ENCODE measurements around the gene C1QTNF2.

Gene C1QTNF2

DNA sequence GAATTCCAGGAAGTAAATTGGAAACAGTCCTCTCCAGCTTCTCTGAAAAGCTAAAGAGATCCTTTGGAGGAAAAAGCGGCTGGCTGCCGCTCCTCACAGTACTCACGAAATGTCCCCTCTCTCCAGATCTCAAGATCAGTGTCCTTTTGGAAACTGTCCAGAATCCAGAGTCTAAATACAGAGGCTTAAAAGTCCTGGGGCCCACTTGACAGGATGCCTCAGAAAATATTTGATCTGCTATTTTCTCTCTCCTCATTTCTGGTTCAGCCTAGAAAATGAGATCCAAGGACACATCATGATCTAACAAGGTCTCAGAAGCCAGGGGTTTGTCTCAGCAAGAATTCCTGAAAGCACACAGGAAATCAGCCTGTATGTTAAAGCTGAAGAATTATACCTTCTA lies 7.2 kb downstream of the C1QTNF2 start:
- Histone ChIP-seq H3K4me1 (ENCODE audit: control insufficient read depth in 2 of 2, insufficient read depth in 1 of 2, low read depth in 1 of 2, low read length in 2 of 2) (peaks cover 7 to 11% of the 10 kb centered on the region in 2 donors), H3K4me2 (ENCODE audit: insufficient read depth, low read length, poor library complexity, severe bottlenecking) (no peak overlapping the region), H2BK120ac (ENCODE audit: low read depth, low read length) (no peak overlapping the region), H4K8ac (ENCODE audit: low read depth, low read length) (no peak overlapping the region), H3K36me3 (replicated peaks in 1 of 2; ENCODE audit: control insufficient read depth in 2 of 2, insufficient read depth in 2 of 2, low read length in 2 of 2) (no peaks in the 10 kb centered on the region), H2BK12ac (ENCODE audit: low read length) (no peak overlapping the region), H3K9ac (ENCODE audit: low read depth, low read length, poor library complexity) (no peak overlapping the region), H3K23ac (ENCODE audit: low read depth, low read length, poor library complexity) (no peak overlapping the region), H2BK5ac (ENCODE audit: low read length) (no peak overlapping the region), H3K18ac (ENCODE audit: low read length) (no peak overlapping the region), H3K27ac (replicated peaks; ENCODE audit: low read length) (no peak overlapping the region), H3K9me3 (replicated peaks in 1 of 2; ENCODE audit: control insufficient read depth in 2 of 2, insufficient read depth in 1 of 2, low read depth in 1 of 2, low read length in 2 of 2) (no peaks in the 10 kb centered on the region), H3K27me3 (ENCODE audit: control insufficient read depth in 3 of 3, insufficient read depth in 3 of 3, low read depth in 1 of 3, low read length in 3 of 3) (no peaks in the 10 kb centered on the region), H4K91ac (ENCODE audit: low read depth, low read length, poor library complexity) (no peak overlapping the region), H3K4ac (ENCODE audit: low read length) (no peak overlapping the region), H3K14ac (ENCODE audit: low read length) (no peak overlapping the region), H2AK5ac (ENCODE audit: low read depth, low read length) (no peak overlapping the region), H2AFZ (ENCODE audit: low read length) (peak overlapping the region; percentile 66), H3K4me3 (ENCODE audit: low read length in 2 of 2) (no peak overlapping the region), H2BK15ac (ENCODE audit: low read length) (no peak overlapping the region), H3K79me1 (ENCODE audit: low read depth, low read length) (no peaks in the 10 kb centered on the region)
- WGBS, 2 donors (ENCODE audit: extremely low coverage in 2 of 2, insufficient read length in 2 of 2, insufficient replicate concordance in 1 of 2) = no CpG with 5 or more reads among the region's 3 CpGs
- no peak for DNase-seq (ENCODE audit: low spot score)

DNA sequence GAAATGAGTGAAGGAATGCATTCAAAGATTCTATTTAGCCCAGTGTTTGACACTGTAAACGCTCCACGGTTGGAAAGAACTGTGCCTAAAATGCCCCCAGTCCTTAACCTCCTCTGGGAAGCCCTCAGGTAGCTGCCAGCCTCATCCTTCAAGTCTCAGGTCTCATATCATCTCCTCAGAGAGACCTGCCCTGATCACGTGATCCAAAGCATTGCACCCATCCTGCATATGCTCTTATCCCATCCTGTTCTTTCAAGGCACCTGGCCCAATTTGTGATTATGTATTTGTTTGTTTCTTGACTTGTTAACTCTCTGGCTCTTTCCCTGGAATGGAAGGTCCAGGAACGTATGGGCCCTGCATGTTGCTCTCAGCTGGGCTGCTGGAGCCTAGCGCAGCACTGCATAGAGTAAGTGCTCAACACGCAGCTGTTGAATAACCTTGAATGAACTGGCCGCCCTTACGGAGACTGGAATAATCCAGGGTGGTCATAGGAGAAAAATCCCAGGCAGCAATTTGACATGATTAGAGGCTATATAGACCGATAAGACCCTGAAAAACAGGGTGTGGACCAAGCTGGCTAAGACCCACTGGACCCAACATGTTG lies 8.7 kb downstream of the C1QTNF2 start:
- Histone ChIP-seq H2AK5ac (ENCODE audit: low read depth, low read length) (no peak overlapping the region), H3K79me1 (ENCODE audit: low read depth, low read length) (no peaks in the 10 kb centered on the region), H4K8ac (ENCODE audit: low read depth, low read length) (no peak overlapping the region), H3K4ac (ENCODE audit: low read length) (no peak overlapping the region), H4K91ac (ENCODE audit: low read depth, low read length, poor library complexity) (no peak overlapping the region), H3K4me2 (ENCODE audit: insufficient read depth, low read length, poor library complexity, severe bottlenecking) (no peak overlapping the region), H2AFZ (ENCODE audit: low read length) (no peak overlapping the region), H3K23ac (ENCODE audit: low read depth, low read length, poor library complexity) (peak overlapping the region; percentile 6), H2BK5ac (ENCODE audit: low read length) (no peak overlapping the region), H2BK15ac (ENCODE audit: low read length) (no peak overlapping the region), H3K27ac (replicated peaks; ENCODE audit: low read length) (no peak overlapping the region), H3K18ac (ENCODE audit: low read length) (no peak overlapping the region), H3K9ac (ENCODE audit: low read depth, low read length, poor library complexity) (no peak overlapping the region), H3K36me3 (replicated peaks in 1 of 2; ENCODE audit: control insufficient read depth in 2 of 2, insufficient read depth in 2 of 2, low read length in 2 of 2) (no peaks in the 10 kb centered on the region), H3K4me3 (ENCODE audit: low read length in 2 of 2) (no peak overlapping the region), H3K9me3 (replicated peaks in 1 of 2; ENCODE audit: control insufficient read depth in 2 of 2, insufficient read depth in 1 of 2, low read depth in 1 of 2, low read length in 2 of 2) (no peaks in the 10 kb centered on the region), H3K27me3 (ENCODE audit: control insufficient read depth in 3 of 3, insufficient read depth in 3 of 3, low read depth in 1 of 3, low read length in 3 of 3) (no peaks in the 10 kb centered on the region), H3K4me1 (ENCODE audit: control insufficient read depth in 2 of 2, insufficient read depth in 1 of 2, low read depth in 1 of 2, low read length in 2 of 2) (peaks cover 7 to 19% of the 10 kb centered on the region in 2 donors), H2BK12ac (ENCODE audit: low read length) (no peak overlapping the region), H3K14ac (ENCODE audit: low read length) (no peak overlapping the region), H2BK120ac (ENCODE audit: low read depth, low read length) (no peak overlapping the region)
- DNase-seq (ENCODE audit: low spot score) = no peak
- no CpG with 5 or more reads among the region's 9 CpGs for WGBS, 2 donors (ENCODE audit: extremely low coverage in 2 of 2, insufficient read length in 2 of 2, insufficient replicate concordance in 1 of 2)

DNA sequence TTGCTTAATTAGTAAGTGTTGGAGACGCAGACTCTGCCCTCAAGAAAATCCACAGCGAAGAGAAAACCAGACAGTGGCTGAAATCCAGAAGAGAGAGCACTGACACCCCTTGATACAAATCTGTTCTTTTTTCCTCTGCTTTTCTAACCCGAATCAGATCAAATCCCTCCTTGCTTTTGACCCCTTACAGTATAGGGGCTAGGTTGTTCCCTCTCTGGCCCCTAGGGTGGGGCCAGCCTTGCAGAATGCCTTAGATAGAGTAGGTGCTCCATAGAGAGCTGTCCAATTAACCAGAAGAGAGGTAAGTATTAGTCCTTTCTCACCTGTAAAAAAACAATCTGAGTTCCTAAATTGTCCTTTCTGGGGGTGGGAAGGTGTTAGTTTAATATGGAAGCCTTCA lies 10.1 kb downstream of the C1QTNF2 start:
- WGBS, 2 donors (ENCODE audit: extremely low coverage in 2 of 2, insufficient read length in 2 of 2, insufficient replicate concordance in 1 of 2) = no CpG with 5 or more reads among the region's 3 CpGs
- Histone ChIP-seq H4K8ac (ENCODE audit: low read depth, low read length) (no peak overlapping the region), H2BK12ac (ENCODE audit: low read length) (no peak overlapping the region), H3K23ac (ENCODE audit: low read depth, low read length, poor library complexity) (no peak overlapping the region), H3K79me1 (ENCODE audit: low read depth, low read length) (no peaks in the 10 kb centered on the region), H3K27me3 (ENCODE audit: control insufficient read depth in 3 of 3, insufficient read depth in 3 of 3, low read depth in 1 of 3, low read length in 3 of 3) (no peaks in the 10 kb centered on the region), H3K4me2 (ENCODE audit: insufficient read depth, low read length, poor library complexity, severe bottlenecking) (no peak overlapping the region), H2BK120ac (ENCODE audit: low read depth, low read length) (no peak overlapping the region), H2AK5ac (ENCODE audit: low read depth, low read length) (no peak overlapping the region), H3K27ac (replicated peaks; ENCODE audit: low read length) (no peak overlapping the region), H2BK5ac (ENCODE audit: low read length) (no peak overlapping the region), H3K4me3 (ENCODE audit: low read length in 2 of 2) (no peak overlapping the region), H3K4me1 (ENCODE audit: control insufficient read depth in 2 of 2, insufficient read depth in 1 of 2, low read depth in 1 of 2, low read length in 2 of 2) (peaks cover 7 to 21% of the 10 kb centered on the region in 2 donors), H3K9ac (ENCODE audit: low read depth, low read length, poor library complexity) (no peak overlapping the region), H3K4ac (ENCODE audit: low read length) (no peak overlapping the region), H3K18ac (ENCODE audit: low read length) (no peak overlapping the region), H2AFZ (ENCODE audit: low read length) (peak overlapping the region; percentile 46), H3K9me3 (replicated peaks in 1 of 2; ENCODE audit: control insufficient read depth in 2 of 2, insufficient read depth in 1 of 2, low read depth in 1 of 2, low read length in 2 of 2) (no peaks in the 10 kb centered on the region), H3K14ac (ENCODE audit: low read length) (no peak overlapping the region), H4K91ac (ENCODE audit: low read depth, low read length, poor library complexity) (no peak overlapping the region), H3K36me3 (replicated peaks in 1 of 2; ENCODE audit: control insufficient read depth in 2 of 2, insufficient read depth in 2 of 2, low read length in 2 of 2) (no peaks in the 10 kb centered on the region), H2BK15ac (ENCODE audit: low read length) (no peak overlapping the region)
- DNase-seq (ENCODE audit: low spot score) = no peak

DNA sequence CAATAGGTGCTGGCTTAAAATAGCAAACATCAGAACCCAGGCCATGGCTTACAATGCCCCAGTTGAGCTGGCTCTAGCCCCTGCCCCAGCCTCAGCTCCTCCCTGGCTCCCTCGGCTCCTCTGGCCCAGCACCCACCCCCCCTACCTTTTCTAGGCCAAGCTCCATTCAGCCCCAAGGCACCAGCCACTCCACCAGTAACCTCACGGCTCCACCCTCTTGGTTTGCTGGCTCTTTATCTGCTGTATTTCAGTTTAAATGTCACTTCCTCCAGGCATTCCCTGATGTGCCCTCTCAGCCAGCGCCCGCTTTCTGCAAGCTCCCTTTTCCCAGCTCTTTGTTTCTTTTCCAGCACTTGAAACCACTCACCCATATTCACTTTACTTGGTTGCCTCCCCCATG lies 10.6 kb downstream of the C1QTNF2 start:
- Histone ChIP-seq H3K4me1 (ENCODE audit: control insufficient read depth in 2 of 2, insufficient read depth in 1 of 2, low read depth in 1 of 2, low read length in 2 of 2) (peaks cover 7 to 21% of the 10 kb centered on the region in 2 donors), H3K27ac (replicated peaks; ENCODE audit: low read length) (no peak overlapping the region), H3K4me3 (ENCODE audit: low read length in 2 of 2) (no peak overlapping the region), H3K4me2 (ENCODE audit: insufficient read depth, low read length, poor library complexity, severe bottlenecking) (no peak overlapping the region), H3K23ac (ENCODE audit: low read depth, low read length, poor library complexity) (no peak overlapping the region), H3K14ac (ENCODE audit: low read length) (no peak overlapping the region), H3K27me3 (ENCODE audit: control insufficient read depth in 3 of 3, insufficient read depth in 3 of 3, low read depth in 1 of 3, low read length in 3 of 3) (no peaks in the 10 kb centered on the region), H3K4ac (ENCODE audit: low read length) (no peak overlapping the region), H4K8ac (ENCODE audit: low read depth, low read length) (no peak overlapping the region), H2AFZ (ENCODE audit: low read length) (peak overlapping the region; percentile 46), H4K91ac (ENCODE audit: low read depth, low read length, poor library complexity) (no peak overlapping the region), H2BK5ac (ENCODE audit: low read length) (no peak overlapping the region), H3K79me1 (ENCODE audit: low read depth, low read length) (no peaks in the 10 kb centered on the region), H2BK120ac (ENCODE audit: low read depth, low read length) (no peak overlapping the region), H3K18ac (ENCODE audit: low read length) (no peak overlapping the region), H3K9ac (ENCODE audit: low read depth, low read length, poor library complexity) (no peak overlapping the region), H3K36me3 (replicated peaks in 1 of 2; ENCODE audit: control insufficient read depth in 2 of 2, insufficient read depth in 2 of 2, low read length in 2 of 2) (no peaks in the 10 kb centered on the region), H2BK15ac (ENCODE audit: low read length) (no peak overlapping the region), H2AK5ac (ENCODE audit: low read depth, low read length) (peak overlapping the region; percentile 6), H3K9me3 (replicated peaks in 1 of 2; ENCODE audit: control insufficient read depth in 2 of 2, insufficient read depth in 1 of 2, low read depth in 1 of 2, low read length in 2 of 2) (no peaks in the 10 kb centered on the region), H2BK12ac (ENCODE audit: low read length) (no peak overlapping the region)
- no CpG with 5 or more reads among the region's 4 CpGs for WGBS, 2 donors (ENCODE audit: extremely low coverage in 2 of 2, insufficient read length in 2 of 2, insufficient replicate concordance in 1 of 2)
- DNase-seq (ENCODE audit: low spot score) = no peak
